ENCODE measurements around the gene TMEM72. TPM values are rescaled to one million over a fixed set of nuclear protein-coding genes. Genes with fewer than 3 reads are reported as not detected.
"Not testable (repeated sequence)": the region's sequence is repeated elsewhere in the genome, so short reads cannot be mapped to it uniquely, and the experiment has no call there.

TMEM72 gene
- total RNA-seq (1 to 10 TPM in 1 of 2 donors, under 1 TPM in 1; 0.99 to 8.0 TPM), polyA plus RNA-seq (ENCODE audit: insufficient read length in 2 of 2) (under 1 TPM; 0.33 to 0.84 TPM)
- long read RNA-seq, donor 1: 0 reads
- long read RNA-seq, donor 2, partial matches to known transcripts: 0 of 1 reads
- long read RNA-seq, donor 2, other reads (novel, unspliced or antisense): 0 of 1 reads
- long read RNA-seq, donor 3: 0 reads
- long read RNA-seq, donor 4: 0 reads

GRCh38 chr10:44911081-44911540 lies at the start of gene TMEM72:
TMEM72 (plus strand) TSS chr10:44911337; CDS start chr10:44911513, 176 bp downstream.
- no peak within 1 kb of the TSS for H3K27ac ChIP-seq (ENCODE audit: low read depth, low read length)
- 33% methylated on average over 12 of the region's 12 CpGs for WGBS (ENCODE audit: insufficient coverage)
- H3K4me1 ChIP-seq (ENCODE audit: control insufficient read depth, insufficient read depth, low read length): peaks cover 19% of the 10 kb centered on the region
- H3K27me3 ChIP-seq (ENCODE audit: control insufficient read depth, insufficient read depth, low read length): no peaks in the 10 kb centered on the region
- peak in 2 of 6 donors; percentile 22 to 35 for DNase-seq (ENCODE audit: low read depth in 4 of 6, low spot score in 6 of 6)
- H3K4me3 ChIP-seq (ENCODE audit: low read depth, low read length): no peak within 1 kb of the TSS
- no peaks in the 10 kb centered on the region for H3K9me3 ChIP-seq (ENCODE audit: control insufficient read depth, insufficient read depth, low read length)
- no peaks in the 10 kb centered on the region for H3K36me3 ChIP-seq (ENCODE audit: control insufficient read depth, insufficient read depth, low read length)

GRCh38 chr10:44862006-44862751 lies 49.0 kb upstream of the TMEM72 start:
- 78% methylated on average over 8 of the region's 12 CpGs for WGBS (ENCODE audit: insufficient coverage)
- Histone ChIP-seq H3K4me3 (ENCODE audit: low read depth, low read length) (no peak overlapping the region), H3K9me3 (ENCODE audit: control insufficient read depth, insufficient read depth, low read length) (no peaks in the 10 kb centered on the region), H3K36me3 (ENCODE audit: control insufficient read depth, insufficient read depth, low read length) (no peaks in the 10 kb centered on the region), H3K4me1 (ENCODE audit: control insufficient read depth, insufficient read depth, low read length) (peaks cover 43% of the 10 kb centered on the region), H3K27ac (ENCODE audit: low read depth, low read length) (peak overlapping the region; percentile 37), H3K27me3 (ENCODE audit: control insufficient read depth, insufficient read depth, low read length) (no peaks in the 10 kb centered on the region)
- no peak for DNase-seq (ENCODE audit: low read depth in 4 of 6, low spot score in 6 of 6)

- H3K27ac ChIP-seq (ENCODE audit: low read depth, low read length): no peak overlapping the region
- peak in 2 of 6 donors; percentile 34 to 51 for DNase-seq (ENCODE audit: low read depth in 4 of 6, low spot score in 6 of 6)
- H3K27me3 ChIP-seq (ENCODE audit: control insufficient read depth, insufficient read depth, low read length): no peaks in the 10 kb centered on the region
- no peak overlapping the region for H3K4me3 ChIP-seq (ENCODE audit: low read depth, low read length)
- peaks cover 36% of the 10 kb centered on the region for H3K4me1 ChIP-seq (ENCODE audit: control insufficient read depth, insufficient read depth, low read length)
- 36% methylated on average over 4 of the region's 4 CpGs for WGBS (ENCODE audit: insufficient coverage)
- H3K36me3 ChIP-seq (ENCODE audit: control insufficient read depth, insufficient read depth, low read length): no peaks in the 10 kb centered on the region
- no peaks in the 10 kb centered on the region for H3K9me3 ChIP-seq (ENCODE audit: control insufficient read depth, insufficient read depth, low read length)
These were observed 48.2 kb upstream of the TMEM72 start for GRCh38 chr10:44862924-44863323.

GRCh38 chr10:44863344-44864047 lies 47.6 kb upstream of the TMEM72 start:
- H3K4me3 ChIP-seq (ENCODE audit: low read depth, low read length): no peak overlapping the region
- H3K27ac ChIP-seq (ENCODE audit: low read depth, low read length): no peak overlapping the region
- 64% methylated on average over 14 of the region's 15 CpGs for WGBS (ENCODE audit: insufficient coverage)
- no peaks in the 10 kb centered on the region for H3K36me3 ChIP-seq (ENCODE audit: control insufficient read depth, insufficient read depth, low read length)
- H3K4me1 ChIP-seq (ENCODE audit: control insufficient read depth, insufficient read depth, low read length): peaks cover 36% of the 10 kb centered on the region
- no peaks in the 10 kb centered on the region for H3K9me3 ChIP-seq (ENCODE audit: control insufficient read depth, insufficient read depth, low read length)
- H3K27me3 ChIP-seq (ENCODE audit: control insufficient read depth, insufficient read depth, low read length): no peaks in the 10 kb centered on the region
- DNase-seq (ENCODE audit: low read depth in 4 of 6, low spot score in 6 of 6): peak in 1 of 6 donors; percentile 30

- H3K9me3 ChIP-seq (ENCODE audit: control insufficient read depth, insufficient read depth, low read length): no peaks in the 10 kb centered on the region
- peaks cover 36% of the 10 kb centered on the region for H3K4me1 ChIP-seq (ENCODE audit: control insufficient read depth, insufficient read depth, low read length)
- H3K4me3 ChIP-seq (ENCODE audit: low read depth, low read length): peak overlapping the region; percentile 44
- H3K27me3 ChIP-seq (ENCODE audit: control insufficient read depth, insufficient read depth, low read length): no peaks in the 10 kb centered on the region
- peak overlapping the region; percentile 12 for H3K27ac ChIP-seq (ENCODE audit: low read depth, low read length)
- H3K36me3 ChIP-seq (ENCODE audit: control insufficient read depth, insufficient read depth, low read length): no peaks in the 10 kb centered on the region
- peak in 2 of 6 donors; percentile 82 to 83 for DNase-seq (ENCODE audit: low read depth in 4 of 6, low spot score in 6 of 6)
- 50% methylated on average over 12 of the region's 17 CpGs for WGBS (ENCODE audit: insufficient coverage)
These were observed 47.1 kb upstream of the TMEM72 start for GRCh38 chr10:44864051-44864450.

- Histone ChIP-seq H3K4me1 (ENCODE audit: control insufficient read depth, insufficient read depth, low read length) (peaks cover 36% of the 10 kb centered on the region), H3K27me3 (ENCODE audit: control insufficient read depth, insufficient read depth, low read length) (no peaks in the 10 kb centered on the region), H3K9me3 (ENCODE audit: control insufficient read depth, insufficient read depth, low read length) (no peaks in the 10 kb centered on the region), H3K36me3 (ENCODE audit: control insufficient read depth, insufficient read depth, low read length) (no peaks in the 10 kb centered on the region), H3K4me3 (ENCODE audit: low read depth, low read length) (peak overlapping the region; percentile 44), H3K27ac (ENCODE audit: low read depth, low read length) (peak overlapping the region; percentile 12)
- WGBS (ENCODE audit: insufficient coverage): under 1% methylated on average over 42 of the region's 42 CpGs
- peak; percentile 82 to 97 (median 88) for DNase-seq (ENCODE audit: low read depth in 4 of 6, low spot score in 6 of 6)
These were observed 46.4 kb upstream of the TMEM72 start for GRCh38 chr10:44864637-44865288.

GRCh38 chr10:44865289-44865671 lies 45.9 kb upstream of the TMEM72 start:
- WGBS (ENCODE audit: insufficient coverage): 51% methylated on average over 15 of the region's 16 CpGs
- Histone ChIP-seq H3K4me1 (ENCODE audit: control insufficient read depth, insufficient read depth, low read length) (peaks cover 36% of the 10 kb centered on the region), H3K27ac (ENCODE audit: low read depth, low read length) (no peak overlapping the region), H3K36me3 (ENCODE audit: control insufficient read depth, insufficient read depth, low read length) (no peaks in the 10 kb centered on the region), H3K27me3 (ENCODE audit: control insufficient read depth, insufficient read depth, low read length) (no peaks in the 10 kb centered on the region), H3K9me3 (ENCODE audit: control insufficient read depth, insufficient read depth, low read length) (no peaks in the 10 kb centered on the region), H3K4me3 (ENCODE audit: low read depth, low read length) (no peak overlapping the region)
- DNase-seq (ENCODE audit: low read depth in 4 of 6, low spot score in 6 of 6): no peak

GRCh38 chr10:44866367-44866766 lies 44.8 kb upstream of the TMEM72 start:
- not testable (repeated sequence) for H3K36me3 ChIP-seq (ENCODE audit: control insufficient read depth, insufficient read depth, low read length); DNase-seq (ENCODE audit: low read depth in 4 of 6, low spot score in 6 of 6); H3K4me3 ChIP-seq (ENCODE audit: low read depth, low read length); H3K9me3 ChIP-seq (ENCODE audit: control insufficient read depth, insufficient read depth, low read length); H3K27ac ChIP-seq (ENCODE audit: low read depth, low read length); H3K27me3 ChIP-seq (ENCODE audit: control insufficient read depth, insufficient read depth, low read length)
- 85% methylated on average over 2 of the region's 2 CpGs for WGBS (ENCODE audit: insufficient coverage)
- peaks cover 36% of the 10 kb centered on the region for H3K4me1 ChIP-seq (ENCODE audit: control insufficient read depth, insufficient read depth, low read length)

GRCh38 chr10:44870031-44870430 lies 41.1 kb upstream of the TMEM72 start:
- Histone ChIP-seq H3K36me3 (ENCODE audit: control insufficient read depth, insufficient read depth, low read length) (no peaks in the 10 kb centered on the region), H3K27me3 (ENCODE audit: control insufficient read depth, insufficient read depth, low read length) (no peaks in the 10 kb centered on the region), H3K27ac (ENCODE audit: low read depth, low read length) (no peak overlapping the region), H3K4me1 (ENCODE audit: control insufficient read depth, insufficient read depth, low read length) (peaks cover 5% of the 10 kb centered on the region), H3K4me3 (ENCODE audit: low read depth, low read length) (no peak overlapping the region), H3K9me3 (ENCODE audit: control insufficient read depth, insufficient read depth, low read length) (no peaks in the 10 kb centered on the region)
- no peak for DNase-seq (ENCODE audit: low read depth in 4 of 6, low spot score in 6 of 6)
- WGBS (ENCODE audit: insufficient coverage): 43% methylated on average over 5 of the region's 6 CpGs
